GM12878 (cell line): ENCODE measurements around the gene DIAPH2. TPM values are rescaled to one million over a fixed set of nuclear protein-coding genes. Genes with fewer than 3 reads are reported as not detected.

ENCODE experiments used
- ATAC-seq: fragments of 200-7000 bp; cut with Tn5 transposase; 3 replicates; pipeline ENCODE4 v1.9.1; 2020; ENCODE audit warnings: mild to moderate bottlenecking, moderate library complexity
- BruUV-seq: library from RNA; stranded (reverse); fragments of 400-500 nt; replicated peaks from 2 replicates; lab custom pipeline; 2021; lab: Mats Ljungman, UMichigan
- CTCF ChIA-PET: fragments of 300-600 bp; sonication (Branson Sonifier 250); formaldehyde crosslinking; extraction: SDS; loops from one replicate; lab custom pipeline; 2021; ENCODE audit warnings: inconsistent platforms; lab: Yijun Ruan, JAX
- POLR2A ChIA-PET: fragments of 350-600 bp; formaldehyde crosslinking; extraction: SDS; loops from one replicate; lab custom pipeline; 2021; ENCODE audit warnings: inconsistent platforms; lab: Charles Lee
- RAD21 ChIA-PET: fragments of 300-600 bp; sonication (Branson Sonifier 250); formaldehyde crosslinking; loops from one replicate; lab custom pipeline; 2023; ENCODE audit warnings: antibody characterized with exemption; ENCODE audit not compliant: unreplicated experiment; lab: Charles Lee
- SMC1A ChIA-PET: fragments of 300-600 bp; sonication (Branson Sonifier 250); formaldehyde crosslinking; loops from one replicate; lab custom pipeline; 2023; ENCODE audit not compliant: unreplicated experiment, uncharacterized antibody; lab: Charles Lee
- DNase-seq: peaks from one replicate; pipeline ENCODE4 v3.0.0-alpha.2; 2011; ENCODE audit warnings: low read depth, low spot score
- FAIRE-seq: peaks from 3 replicates; lab custom pipeline; 2011; peaks lifted over from hg19 to GRCh38; lab: Jason Lieb, UNC
- H2AFZ ChIP-seq: 2 replicates; pipeline ENCODE4 v1.6.0; 2011; ENCODE audit warnings: low read depth, low read length, control low read depth; ENCODE audit not compliant: control insufficient read depth
- H3K27ac ChIP-seq: 2 replicates; pipeline ENCODE4 v1.5.1; 2011; ENCODE audit warnings: control low read depth; ENCODE audit not compliant: control insufficient read depth, insufficient read depth
- H3K27me3 ChIP-seq, 2 experiments: replicated peaks in 1 of 2; 2 replicates each; pipeline versions ENCODE4 v1.6.0 to v1.6.1; 2011; ENCODE audit warnings: low read length in 1 of 2; ENCODE audit not compliant: control insufficient read depth in 2 of 2, insufficient read depth in 2 of 2
- H3K36me3 ChIP-seq, 2 experiments: 2 replicates each; pipeline ENCODE4 v1.5.1; 2011; ENCODE audit warnings: low read length in 1 of 2; ENCODE audit not compliant: control insufficient read depth in 2 of 2, insufficient read depth in 2 of 2
- H3K4me1 ChIP-seq: 2 replicates; pipeline ENCODE4 v1.6.1; 2011; ENCODE audit warnings: mild to moderate bottlenecking, low read length, moderate library complexity, mixed read lengths; ENCODE audit not compliant: control insufficient read depth, insufficient read depth
- H3K4me2 ChIP-seq: 2 replicates; pipeline ENCODE4 v1.6.0; 2011; ENCODE audit warnings: control low read depth; ENCODE audit not compliant: control insufficient read depth, insufficient read depth
- H3K4me3 ChIP-seq: fragments of 200-600 bp; sonication (generic); 2 replicates; pipeline ENCODE4 v1.5.1; 2016
- H3K79me2 ChIP-seq: 2 replicates; pipeline ENCODE4 v1.6.0; 2011; ENCODE audit warnings: low read length; ENCODE audit not compliant: control insufficient read depth, insufficient read depth
- H3K9ac ChIP-seq: 2 replicates; pipeline ENCODE4 v1.8.0; 2011; ENCODE audit warnings: low read length, control low read depth, mixed read lengths; ENCODE audit not compliant: control insufficient read depth, insufficient read depth
- H3K9me3 ChIP-seq: replicated peaks from 3 replicates; pipeline ENCODE4 v1.5.1; 2011; ENCODE audit warnings: mild to moderate bottlenecking, low read length; ENCODE audit not compliant: control insufficient read depth, insufficient read depth
- H4K20me1 ChIP-seq: 2 replicates; pipeline ENCODE4 v1.6.0; 2011; ENCODE audit not compliant: control insufficient read depth, insufficient read depth
- ATF2 ChIP-seq: IDR thresholded peaks from 2 replicates; pipeline ENCODE4 v1.6.1; 2012; ENCODE audit warnings: low read length, inconsistent platforms
- CBFB ChIP-seq: IDR thresholded peaks from 2 replicates; pipeline ENCODE4 v1.6.1; 2016; ENCODE audit warnings: antibody characterized with exemption, low read depth
- E2F4 ChIP-seq: IDR thresholded peaks from 2 replicates; pipeline ENCODE4 v1.6.1; 2012; ENCODE audit warnings: low read depth, low read length, improper control_type of control experiment
- KLF5 ChIP-seq: fragments of 450-650 bp; IDR thresholded peaks from 2 replicates; pipeline ENCODE4 v1.6.1; 2014; ENCODE audit warnings: mild to moderate bottlenecking; ENCODE audit not compliant: partially characterized antibody
- MLLT1 ChIP-seq: fragments of 450-650 bp; IDR thresholded peaks from 2 replicates; pipeline ENCODE4 v1.6.1; 2016; ENCODE audit warnings: mild to moderate bottlenecking
- PRDM15 ChIP-seq: fragments of 450-650 bp; formaldehyde crosslinking; IDR thresholded peaks from 2 replicates; pipeline ENCODE4 v1.4.0; 2020; ENCODE audit warnings: mild to moderate bottlenecking, moderate library complexity
- TBL1XR1 ChIP-seq: IDR thresholded peaks from 2 replicates; pipeline ENCODE4 v1.6.1; 2012; ENCODE audit warnings: low read depth, low read length, improper control_type of control experiment
- ZBTB33 ChIP-seq: fragments of 450-650 bp; IDR thresholded peaks from 2 replicates; pipeline ENCODE4 v1.6.1; 2017; ENCODE audit warnings: mild to moderate bottlenecking
- ZNF687 ChIP-seq: fragments of 450-650 bp; IDR thresholded peaks from 2 replicates; pipeline ENCODE4 v1.6.1; 2017; ENCODE audit warnings: mild to moderate bottlenecking, moderate library complexity
- ZSCAN29 ChIP-seq: fragments of 450-650 bp; IDR thresholded peaks from 2 replicates; pipeline ENCODE4 v1.6.1; 2017; ENCODE audit warnings: mild to moderate bottlenecking, moderate library complexity
- WGBS: methylation state at CpG from one replicate; pipeline ENCODE4 v1.1.6; 2016; ENCODE audit warnings: low lambda C conversion rate; ENCODE audit not compliant: insufficient replicate concordance, insufficient coverage; ENCODE audit errors: missing lambda C conversion rate; 5-methylcytosine and 5-hydroxymethylcytosine counted together
- in situ Hi-C: fragments of 300-500 bp; cut with MboI; formaldehyde crosslinking; loops from 9 replicates; pipeline ENCODE4 v1.14.3; 2018; ENCODE audit warnings: mixed read lengths
- intact Hi-C: fragments of 100-400 bp; cut with micrococcal nuclease; formaldehyde crosslinking; loops from one replicate; pipeline ENCODE4 v1.14.2; 2022; ENCODE audit not compliant: unreplicated experiment
- polyA plus RNA-seq, 11 experiments: library from polyadenylated mRNA; depleted of rRNA in 4 of 11; unstranded in 6 of 11; stranded (reverse) in 5 of 11; fragments of >200 nt; fragmentation: Nextera tagmentation in 4 of 11; fragmentation: Illumina TruSeq in 1 of 11; extraction: Ambion mirVana in 4 of 11; extraction: Trizol in 1 of 11; gene quantifications; 1 replicate in 1 of 11; 2 replicates in 10 of 11; pipeline versions ENCODE4 v1.2.1 to v1.2.3, GENCODE V29; 2011 to 2016; ENCODE audit warnings: inconsistent platforms in 2 of 11, missing spikeins in 2 of 11, low read depth in 1 of 11
- total RNA-seq, 4 experiments: library from RNA; depleted of rRNA in 3 of 4; stranded (reverse); fragments of >200 nt in 3 of 4; fragmentation: Illumina TruSeq in 1 of 4; extraction: Trizol in 1 of 4; gene quantifications; 2 replicates each; pipeline versions ENCODE4 v1.2.1 to v1.2.3, GENCODE V29; 2013 to 2021

The DIAPH2 gene
- total and polyA plus RNA-seq, 10 of the 15 experiments (the other 5 are each of a cell fraction or from before 2014, with no cell fraction given): 2.2 to 16.6 (median 8.8) TPM

- Histone ChIP-seq H2AFZ (no peak overlapping the region), H3K4me3 (no peak overlapping the region), H3K4me2 (no peak overlapping the region), H3K36me3 (no peaks in the 10 kb centered on the region), H3K27ac (no peak overlapping the region), H4K20me1 (no peaks in the 10 kb centered on the region), H3K27me3 (no peaks in the 10 kb centered on the region), H3K9ac (no peak overlapping the region), H3K4me1 (no peaks in the 10 kb centered on the region), H3K9me3 (no peaks in the 10 kb centered on the region), H3K79me2 (no peaks in the 10 kb centered on the region)
- POLR2A ChIA-PET: no interaction called here
- DNase-seq: no peak
- CTCF ChIA-PET: interaction anchor here (0.5 kb wide), 1 partner anchor 341 kb away, joined by 3 read pairs; no protein-coding TSS in a partner anchor
- SMC1A ChIA-PET: interaction anchor here (0.6 kb wide), 1 partner anchor 266 kb away, joined by 3 read pairs; no protein-coding TSS in a partner anchor
- RAD21 ChIA-PET: no interaction called here
- no peak for FAIRE-seq
- ATAC-seq: no peak
- intact Hi-C loops (no loop called here), in situ Hi-C loops (no loop called here)
- WGBS: 18% methylated on average over 4 of the region's 4 CpGs
- BruUV-seq: no TSS peak
- TF ChIP-seq KLF5 (no peak), ZNF687 (no peak), E2F4 (no peak), ZBTB33 (no peak), ZSCAN29 (no peak), PRDM15 (CRISPR knock-in tag) (no peak), ATF2 (no peak), CBFB (no peak), TBL1XR1 (no peak), MLLT1 (no peak)
Observed at GRCh38 chrX:97633798-97634197, 949.2 kb downstream of the DIAPH2 start.
